HepG2 (cell line): Measurements from ENCODE around the gene OSR1. TPM values are rescaled to one million over a fixed set of nuclear protein-coding genes. Genes with fewer than 3 reads are reported as not detected.

Source experiments
- ATAC-seq: fragments of 200-7000 bp; cut with Tn5 transposase; 3 replicates; pipeline ENCODE4 v1.9.1; 2020; ENCODE audit warnings: mild to moderate bottlenecking, moderate library complexity
- BruUV-seq: library from RNA; stranded (reverse); fragments of 400-500 nt; replicated peaks from 2 replicates; lab custom pipeline; 2021; lab: Mats Ljungman, UMichigan
- CTCF ChIA-PET: fragments of 300-600 bp; formaldehyde crosslinking; extraction: SDS; loops from one replicate; lab custom pipeline; 2021; ENCODE audit warnings: low total read pairs, inconsistent platforms, low intra/inter-chr PET ratio; lab: Yijun Ruan, JAX
- POLR2A ChIA-PET: fragments of 350-600 bp; sonication (Branson Sonifier 250); formaldehyde crosslinking; loops from one replicate; lab custom pipeline; 2020; ENCODE audit warnings: antibody characterized with exemption, inconsistent platforms; lab: Yijun Ruan, JAX
- DNase-seq: peaks from one replicate; pipeline ENCODE4 v3.0.0-alpha.2; 2015; ENCODE audit warnings: low spot score
- FAIRE-seq: peaks from 3 replicates; lab custom pipeline; 2011; peaks lifted over from hg19 to GRCh38; lab: Jason Lieb, UNC
- H2AFZ ChIP-seq: one replicate; pipeline ENCODE4 v1.6.1; 2011; ENCODE audit warnings: low read length, inconsistent platforms
- H3K27ac ChIP-seq: fragments of 300-600 bp; 3 replicates; pipeline ENCODE4 v1.8.0; 2011; ENCODE audit warnings: mixed run types, mild to moderate bottlenecking, mixed read lengths, low read length, inconsistent platforms; ENCODE audit not compliant: insufficient read depth; ENCODE audit errors: extremely low read length
- H3K27me3 ChIP-seq, 2 experiments: fragments of 200-600 bp in 1 of 2; 2 replicates in 1 of 2; 3 replicates in 1 of 2; pipeline versions ENCODE4 v1.6.0 to v1.8.0; 2011; ENCODE audit warnings: low read length in 2 of 2, mild to moderate bottlenecking in 2 of 2, moderate library complexity in 2 of 2, inconsistent platforms in 1 of 2; ENCODE audit not compliant: insufficient read depth in 2 of 2, control insufficient read depth in 1 of 2
- H3K36me3 ChIP-seq, 2 experiments: fragments of 200-600 bp in 1 of 2; replicated peaks in 1 of 2; 2 replicates in 1 of 2; 3 replicates in 1 of 2; pipeline versions ENCODE4 v1.5.1 to v1.8.0; 2011; ENCODE audit warnings: low read length in 2 of 2, inconsistent platforms in 1 of 2; ENCODE audit not compliant: insufficient read depth in 2 of 2, control insufficient read depth in 1 of 2
- H3K4me1 ChIP-seq: 2 replicates; pipeline ENCODE4 v1.5.1; 2012; ENCODE audit warnings: low read length, inconsistent platforms; ENCODE audit not compliant: insufficient read depth
- H3K4me2 ChIP-seq: 2 replicates; pipeline ENCODE4 v1.6.0; 2011; ENCODE audit warnings: low read depth, low read length, inconsistent platforms
- H3K4me3 ChIP-seq, 3 experiments: fragments of 200-600 bp in 1 of 3; sonication (generic), shearing (Covaris generic) in 1 of 3; replicated peaks in 1 of 3; 2 replicates each; pipeline ENCODE4 v1.5.1; 2011 to 2016; ENCODE audit warnings: low read length in 3 of 3, inconsistent platforms in 2 of 3, low read depth in 2 of 3, mild to moderate bottlenecking in 2 of 3, control low read depth in 1 of 3, mixed read lengths in 1 of 3; ENCODE audit not compliant: insufficient read depth in 1 of 3
- H3K79me2 ChIP-seq: one replicate; pipeline ENCODE4 v1.6.1; 2011; ENCODE audit warnings: low read length, inconsistent platforms; ENCODE audit not compliant: insufficient read depth
- H3K9ac ChIP-seq: 2 replicates; pipeline ENCODE4 v1.6.0; 2011; ENCODE audit warnings: mild to moderate bottlenecking, low read depth, low read length, inconsistent platforms; ENCODE audit not compliant: insufficient read depth
- H3K9me3 ChIP-seq: 2 replicates; pipeline ENCODE4 v1.5.1; 2012; ENCODE audit warnings: mild to moderate bottlenecking, low read length
- H4K20me1 ChIP-seq: 2 replicates; pipeline ENCODE4 v1.6.0; 2011; ENCODE audit warnings: inconsistent platforms, mild to moderate bottlenecking, low read length, moderate library complexity; ENCODE audit not compliant: insufficient read depth
- KDM2A ChIP-seq: sonication (generic); formaldehyde crosslinking; IDR thresholded peaks from 2 replicates; pipeline ENCODE4 v1.4.0; 2020; ENCODE audit warnings: low read depth, missing genetic modification reagents, borderline replicate concordance
- MEF2D ChIP-seq: sonication (generic); formaldehyde crosslinking; IDR thresholded peaks from 2 replicates; pipeline ENCODE4 v1.5.1; 2020; ENCODE audit warnings: mild to moderate bottlenecking, missing genetic modification reagents
- MEIS2 ChIP-seq: sonication (generic); formaldehyde crosslinking; IDR thresholded peaks from 2 replicates; pipeline ENCODE4 v1.9.0; 2021; ENCODE audit warnings: mild to moderate bottlenecking, missing genetic modification reagents
- SOX6 ChIP-seq, 2 experiments: fragments of 450-650 bp in 1 of 2; sonication (generic) in 1 of 2; formaldehyde crosslinking in 1 of 2; IDR thresholded peaks; 2 replicates each; pipeline versions ENCODE4 v1.4.0 to v1.6.1; 2017 to 2020; ENCODE audit warnings: antibody characterized with exemption in 1 of 2, mild to moderate bottlenecking in 1 of 2, missing genetic modification reagents in 1 of 2
- TOE1 ChIP-seq: sonication (generic); formaldehyde crosslinking; IDR thresholded peaks from 2 replicates; pipeline ENCODE4 v1.4.0; 2020; ENCODE audit warnings: mild to moderate bottlenecking, missing genetic modification reagents
- ZFP36L1 ChIP-seq: sonication (generic); formaldehyde crosslinking; IDR thresholded peaks from 2 replicates; pipeline ENCODE4 v1.8.0; 2022; ENCODE audit warnings: mild to moderate bottlenecking, missing genetic modification reagents, moderate library complexity
- ZNF446 ChIP-seq: sonication (generic); formaldehyde crosslinking; IDR thresholded peaks from 2 replicates; pipeline ENCODE4 v1.5.0; 2020; ENCODE audit warnings: mild to moderate bottlenecking, missing genetic modification reagents
- ZNF652 ChIP-seq: IDR thresholded peaks from 2 replicates; pipeline ENCODE4 v1.6.1; 2016; ENCODE audit warnings: low read depth, borderline replicate concordance
- ZNF777 ChIP-seq: sonication (generic); formaldehyde crosslinking; IDR thresholded peaks from 2 replicates; pipeline ENCODE4 v1.4.0; 2020; ENCODE audit warnings: missing genetic modification reagents
- WGBS: methylation state at CpG from one replicate; pipeline ENCODE4 v1.1.6; 2017; ENCODE audit warnings: low lambda C conversion rate; 5-methylcytosine and 5-hydroxymethylcytosine counted together
- in situ Hi-C: cut with HindIII; loops from 2 replicates; pipeline ENCODE4 v1.10.0; 2017; ENCODE audit warnings: low pct_unique_long_range_greater_than_20kb; ENCODE audit not compliant: extremely low pct_ligation_motif_present
- intact Hi-C: fragments of 100-400 bp; cut with micrococcal nuclease; formaldehyde crosslinking; loops from one replicate; pipeline ENCODE4 v1.10.0; 2022; ENCODE audit not compliant: unreplicated experiment
- polyA plus RNA-seq, 8 experiments: library from polyadenylated mRNA; depleted of rRNA in 3 of 8; stranded (reverse) in 7 of 8; unstranded in 1 of 8; fragments of >200 nt; fragmentation: Illumina TruSeq in 4 of 8; extraction: Trizol in 4 of 8; gene quantifications; 2 replicates each; pipeline versions ENCODE4 v1.2.1 to v1.2.3, GENCODE V29; 2011 to 2016; ENCODE audit warnings: low read depth in 4 of 8, missing spikeins in 1 of 8, mixed read lengths in 1 of 8; ENCODE audit not compliant: insufficient read depth in 1 of 8
- total RNA-seq, 5 experiments: library from RNA; depleted of rRNA; stranded (reverse); fragments of >200 nt; fragmentation: Illumina TruSeq; extraction: Trizol; gene quantifications; 2 replicates each; pipeline ENCODE4 v1.2.3, GENCODE V29; 2016; ENCODE audit warnings: low read depth in 1 of 5
- TF ChIP-seq, protein P1 (sequence below): sonication (generic); formaldehyde crosslinking; IDR thresholded peaks from 2 replicates; pipeline ENCODE4 v1.4.0; 2020; ENCODE audit warnings: missing genetic modification reagents, low read depth, mild to moderate bottlenecking, borderline replicate concordance
- TF ChIP-seq, protein P2 (sequence below): sonication (generic); formaldehyde crosslinking; IDR thresholded peaks from 2 replicates; pipeline ENCODE4 v1.5.0; 2020; ENCODE audit warnings: missing genetic modification reagents
- TF ChIP-seq, protein P3 (sequence below): sonication (generic); formaldehyde crosslinking; IDR thresholded peaks from 2 replicates; pipeline ENCODE4 v1.5.1; 2020; ENCODE audit warnings: mild to moderate bottlenecking, missing genetic modification reagents, moderate library complexity
- TF ChIP-seq, protein P4 (sequence below): sonication (generic); formaldehyde crosslinking; IDR thresholded peaks from 2 replicates; pipeline ENCODE4 v1.5.1; 2020; ENCODE audit warnings: mild to moderate bottlenecking, missing genetic modification reagents, moderate library complexity
- TF ChIP-seq, protein P5 (sequence below), 2 experiments: sonication (generic) in 1 of 2; formaldehyde crosslinking in 1 of 2; IDR thresholded peaks; 2 replicates each; pipeline versions ENCODE4 v1.4.0 to v1.6.1; 2018 to 2020; ENCODE audit warnings: missing genetic modification reagents in 2 of 2, borderline replicate concordance in 1 of 2, low read depth in 1 of 2, mild to moderate bottlenecking in 1 of 2, missing biosample characterization in 1 of 2

OSR1 gene
- total and polyA plus RNA-seq, 2 of the 13 experiments (the other 11 are each of a cell fraction or from before 2014, with no cell fraction given) = 0.63 to 1.1 TPM

DNA sequence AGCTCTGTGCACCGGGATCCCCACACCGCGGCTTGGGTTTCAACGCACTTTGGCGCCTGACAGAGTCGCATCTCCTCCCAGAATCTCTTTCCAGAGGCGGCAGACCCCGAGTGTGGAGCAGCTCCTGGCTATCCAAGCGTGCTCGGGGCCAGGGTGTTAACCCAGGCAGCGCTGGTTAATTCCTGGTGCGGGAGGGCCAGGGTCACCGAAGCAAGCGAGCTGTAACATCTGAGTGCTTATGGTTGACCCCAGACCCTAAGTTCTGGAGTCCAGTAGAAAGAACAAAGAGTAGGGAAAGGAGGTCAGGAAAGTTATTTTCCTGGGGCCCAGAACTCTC lies 566 bp upstream of the OSR1 start:
- Histone ChIP-seq H3K4me1 (peaks cover 33% of the 10 kb centered on the region), H4K20me1 (no peaks in the 10 kb centered on the region), H3K4me2 (peak overlapping the region; percentile 97), H3K27me3 (peaks cover 9 to 63% of the 10 kb centered on the region in 2 experiments), H3K27ac (no peak overlapping the region), H3K9me3 (no peaks in the 10 kb centered on the region), H3K79me2 (no peaks in the 10 kb centered on the region), H3K9ac (peak overlapping the region; percentile 19; the same call in 1 of the 2 replicates), H2AFZ (no peak overlapping the region), H3K36me3 (no peaks in the 10 kb centered on the region), H3K4me3 (peak overlapping the region; percentile 55 to 80 (median 68))
- in situ Hi-C loops = loop anchor here (5.0 kb wide), 1 partner anchor 503 kb away; no protein-coding TSS in a partner anchor
- 1% methylated on average over 14 of the region's 14 CpGs for WGBS
- BruUV-seq = no TSS peak
- FAIRE-seq (no peak), ATAC-seq (no peak), DNase-seq (no peak)
- ChIA-PET POLR2A (interaction anchor here (0.7 to 5.4 kb wide), 6 partner anchors 9 to 799 kb away, joined by 3 to 55 read pairs (median 4); partner anchors contain the start of gene RDH14), CTCF (no interaction called here)
- intact Hi-C loops = no loop called here
- TF ChIP-seq MEF2D (CRISPR knock-in tag) (no peak), TOE1 (no peak), ZNF777 (CRISPR knock-in tag) (no peak), KDM2A (no peak), ZNF446 (CRISPR knock-in tag) (0 out of 2 replicates have a peak, but pooled peaks have one; percentile 30), ZFP36L1 (CRISPR knock-in tag) (0 out of 2 replicates have a peak, but pooled peaks have one; percentile 31), SOX6 (IDR thresholded peaks at IDR 0.05) (no peak), SOX6 (CRISPR knock-in tag; IDR thresholded peaks at IDR 0.05) (0 out of 2 replicates have a peak, but pooled peaks have one; percentile 33), MEIS2 (CRISPR knock-in tag) (no peak), ZNF652 (CRISPR knock-in tag) (peak; percentile 43; the same call in 1 of the 2 replicates)
- TF ChIP-seq, protein P1, sequence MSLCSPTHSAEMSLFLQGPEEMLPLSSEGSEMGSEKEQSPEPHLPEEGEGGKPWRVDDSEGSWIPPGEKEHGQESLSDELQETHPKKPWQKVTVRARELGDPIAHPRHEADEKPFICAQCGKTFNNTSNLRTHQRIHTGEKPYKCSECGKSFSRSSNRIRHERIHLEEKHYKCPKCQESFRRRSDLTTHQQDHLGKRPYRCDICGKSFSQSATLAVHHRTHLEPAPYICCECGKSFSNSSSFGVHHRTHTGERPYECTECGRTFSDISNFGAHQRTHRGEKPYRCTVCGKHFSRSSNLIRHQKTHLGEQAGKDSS = 0 out of 2 replicates have a peak, but pooled peaks have one; percentile 10
- TF ChIP-seq, protein P2, sequence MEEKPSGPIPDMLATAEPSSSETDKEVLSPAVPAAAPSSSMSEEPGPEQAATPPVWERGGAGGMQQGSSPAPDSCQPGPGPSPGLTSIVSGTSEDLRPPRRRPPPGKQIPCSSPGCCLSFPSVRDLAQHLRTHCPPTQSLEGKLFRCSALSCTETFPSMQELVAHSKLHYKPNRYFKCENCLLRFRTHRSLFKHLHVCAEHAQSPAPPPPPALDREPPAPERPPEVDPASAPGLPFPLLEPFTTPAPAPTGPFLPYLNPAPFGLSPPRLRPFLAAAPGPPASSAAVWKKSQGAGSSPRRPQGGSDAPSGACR = no peak
- TF ChIP-seq, protein P3, sequence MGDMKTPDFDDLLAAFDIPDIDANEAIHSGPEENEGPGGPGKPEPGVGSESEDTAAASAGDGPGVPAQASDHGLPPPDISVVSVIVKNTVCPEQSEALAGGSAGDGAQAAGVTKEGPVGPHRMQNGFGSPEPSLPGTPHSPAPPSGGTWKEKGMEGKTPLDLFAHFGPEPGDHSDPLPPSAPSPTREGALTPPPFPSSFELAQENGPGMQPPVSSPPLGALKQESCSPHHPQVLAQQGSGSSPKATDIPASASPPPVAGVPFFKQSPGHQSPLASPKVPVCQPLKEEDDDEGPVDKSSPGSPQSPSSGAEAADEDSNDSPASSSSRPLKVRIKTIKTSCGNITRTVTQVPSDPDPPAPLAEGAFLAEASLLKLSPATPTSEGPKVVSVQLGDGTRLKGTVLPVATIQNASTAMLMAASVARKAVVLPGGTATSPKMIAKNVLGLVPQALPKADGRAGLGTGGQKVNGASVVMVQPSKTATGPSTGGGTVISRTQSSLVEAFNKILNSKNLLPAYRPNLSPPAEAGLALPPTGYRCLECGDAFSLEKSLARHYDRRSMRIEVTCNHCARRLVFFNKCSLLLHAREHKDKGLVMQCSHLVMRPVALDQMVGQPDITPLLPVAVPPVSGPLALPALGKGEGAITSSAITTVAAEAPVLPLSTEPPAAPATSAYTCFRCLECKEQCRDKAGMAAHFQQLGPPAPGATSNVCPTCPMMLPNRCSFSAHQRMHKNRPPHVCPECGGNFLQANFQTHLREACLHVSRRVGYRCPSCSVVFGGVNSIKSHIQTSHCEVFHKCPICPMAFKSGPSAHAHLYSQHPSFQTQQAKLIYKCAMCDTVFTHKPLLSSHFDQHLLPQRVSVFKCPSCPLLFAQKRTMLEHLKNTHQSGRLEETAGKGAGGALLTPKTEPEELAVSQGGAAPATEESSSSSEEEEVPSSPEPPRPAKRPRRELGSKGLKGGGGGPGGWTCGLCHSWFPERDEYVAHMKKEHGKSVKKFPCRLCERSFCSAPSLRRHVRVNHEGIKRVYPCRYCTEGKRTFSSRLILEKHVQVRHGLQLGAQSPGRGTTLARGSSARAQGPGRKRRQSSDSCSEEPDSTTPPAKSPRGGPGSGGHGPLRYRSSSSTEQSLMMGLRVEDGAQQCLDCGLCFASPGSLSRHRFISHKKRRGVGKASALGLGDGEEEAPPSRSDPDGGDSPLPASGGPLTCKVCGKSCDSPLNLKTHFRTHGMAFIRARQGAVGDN (CRISPR knock-in tag) = 0 out of 2 replicates have a peak, but pooled peaks have one; percentile 1
- TF ChIP-seq, protein P4, sequence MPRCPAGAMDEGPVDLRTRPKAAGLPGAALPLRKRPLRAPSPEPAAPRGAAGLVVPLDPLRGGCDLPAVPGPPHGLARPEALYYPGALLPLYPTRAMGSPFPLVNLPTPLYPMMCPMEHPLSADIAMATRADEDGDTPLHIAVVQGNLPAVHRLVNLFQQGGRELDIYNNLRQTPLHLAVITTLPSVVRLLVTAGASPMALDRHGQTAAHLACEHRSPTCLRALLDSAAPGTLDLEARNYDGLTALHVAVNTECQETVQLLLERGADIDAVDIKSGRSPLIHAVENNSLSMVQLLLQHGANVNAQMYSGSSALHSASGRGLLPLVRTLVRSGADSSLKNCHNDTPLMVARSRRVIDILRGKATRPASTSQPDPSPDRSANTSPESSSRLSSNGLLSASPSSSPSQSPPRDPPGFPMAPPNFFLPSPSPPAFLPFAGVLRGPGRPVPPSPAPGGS = 0 out of 2 replicates have a peak, but pooled peaks have one; percentile 56
- TF ChIP-seq, protein P5, sequence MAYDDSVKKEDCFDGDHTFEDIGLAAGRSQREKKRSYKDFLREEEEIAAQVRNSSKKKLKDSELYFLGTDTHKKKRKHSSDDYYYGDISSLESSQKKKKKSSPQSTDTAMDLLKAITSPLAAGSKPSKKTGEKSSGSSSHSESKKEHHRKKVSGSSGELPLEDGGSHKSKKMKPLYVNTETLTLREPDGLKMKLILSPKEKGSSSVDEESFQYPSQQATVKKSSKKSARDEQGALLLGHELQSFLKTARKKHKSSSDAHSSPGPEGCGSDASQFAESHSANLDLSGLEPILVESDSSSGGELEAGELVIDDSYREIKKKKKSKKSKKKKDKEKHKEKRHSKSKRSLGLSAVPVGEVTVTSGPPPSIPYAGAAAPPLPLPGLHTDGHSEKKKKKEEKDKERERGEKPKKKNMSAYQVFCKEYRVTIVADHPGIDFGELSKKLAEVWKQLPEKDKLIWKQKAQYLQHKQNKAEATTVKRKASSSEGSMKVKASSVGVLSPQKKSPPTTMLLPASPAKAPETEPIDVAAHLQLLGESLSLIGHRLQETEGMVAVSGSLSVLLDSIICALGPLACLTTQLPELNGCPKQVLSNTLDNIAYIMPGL (CRISPR knock-in tag; IDR thresholded peaks at IDR 0.05; ENCODE audit: borderline replicate concordance in 1 of 2, low read depth in 1 of 2) = peak in 1 of 2 experiments; percentile 8; a peak in 1 of 4 replicates
